ENCODE measurements around the gene SPPL2A. TPM values are rescaled to one million over a fixed set of nuclear protein-coding genes. Genes with fewer than 3 reads are reported as not detected.

SPPL2A gene
- total RNA-seq, 1 experiment from 2014 or later, result 115 TPM

GRCh38 chr15:50783895-50784294 lies 18.4 kb upstream of the SPPL2A start:
- Mint-ChIP-seq H3K27ac (ENCODE audit: unreplicated experiment) (no peak overlapping the region), H3K27me3 (ENCODE audit: unreplicated experiment) (no peaks in the 10 kb centered on the region)
- CTCF ChIA-PET, result no interaction called here

GRCh38 chr15:50783411-50783810 lies 17.9 kb upstream of the SPPL2A start:
- Mint-ChIP-seq H3K9me3 (ENCODE audit: low read depth, unreplicated experiment) (no peaks in the 10 kb centered on the region), H3K4me1 (ENCODE audit: low read depth, unreplicated experiment) (no peaks in the 10 kb centered on the region), H3K27ac (ENCODE audit: unreplicated experiment) (no peak overlapping the region), H3K27me3 (ENCODE audit: unreplicated experiment) (no peaks in the 10 kb centered on the region), H3K36me3 (ENCODE audit: insufficient read depth, unreplicated experiment) (no peaks in the 10 kb centered on the region), H3K4me3 (ENCODE audit: low read depth, unreplicated experiment) (no peak overlapping the region)
- intact Hi-C loops (cut with micrococcal nuclease; ENCODE audit: unreplicated experiment), result no loop called here
- no peak for TF ChIP-seq CTCF (IDR thresholded peaks at IDR 0.05; ENCODE audit: unreplicated experiment)
- no peak for DNase-seq
- no TSS peak for BruUV-seq (replicated peaks)
- CTCF ChIA-PET, result no interaction called here

More at GRCh38 chr15:50783895-50784294, 18.4 kb upstream of the SPPL2A start:
- intact Hi-C loops (cut with micrococcal nuclease; ENCODE audit: unreplicated experiment), result no loop called here
- Mint-ChIP-seq H3K36me3 (ENCODE audit: insufficient read depth, unreplicated experiment) (no peaks in the 10 kb centered on the region), H3K4me1 (ENCODE audit: low read depth, unreplicated experiment) (no peaks in the 10 kb centered on the region), H3K9me3 (ENCODE audit: low read depth, unreplicated experiment) (no peaks in the 10 kb centered on the region), H3K4me3 (ENCODE audit: low read depth, unreplicated experiment) (no peak overlapping the region)
- DNase-seq, result no peak
- TF ChIP-seq CTCF (IDR thresholded peaks at IDR 0.05; ENCODE audit: unreplicated experiment), result no peak
- BruUV-seq (replicated peaks), result no TSS peak

GRCh38 chr15:50778086-50778485 lies 12.6 kb upstream of the SPPL2A start:
- Mint-ChIP-seq H3K27ac (ENCODE audit: unreplicated experiment) (no peak overlapping the region), H3K4me1 (ENCODE audit: low read depth, unreplicated experiment) (peaks cover 8% of the 10 kb centered on the region), H3K4me3 (ENCODE audit: low read depth, unreplicated experiment) (no peak overlapping the region), H3K9me3 (ENCODE audit: low read depth, unreplicated experiment) (no peaks in the 10 kb centered on the region), H3K36me3 (ENCODE audit: insufficient read depth, unreplicated experiment) (no peaks in the 10 kb centered on the region), H3K27me3 (ENCODE audit: unreplicated experiment) (no peaks in the 10 kb centered on the region)
- CTCF ChIA-PET, result interaction anchor here (0.7 kb wide), 1 partner anchor 224 kb away, joined by 6 read pairs; no protein-coding TSS in a partner anchor
- no TSS peak for BruUV-seq (replicated peaks)
- intact Hi-C loops (cut with micrococcal nuclease; ENCODE audit: unreplicated experiment), result no loop called here
- no peak for DNase-seq
- TF ChIP-seq CTCF (IDR thresholded peaks at IDR 0.05; ENCODE audit: unreplicated experiment), result no peak

GRCh38 chr15:50777042-50777441 lies 11.5 kb upstream of the SPPL2A start:
- intact Hi-C loops (cut with micrococcal nuclease; ENCODE audit: unreplicated experiment), result no loop called here
- no TSS peak for BruUV-seq (replicated peaks)
- Mint-ChIP-seq H3K4me1 (ENCODE audit: low read depth, unreplicated experiment) (peaks cover 8% of the 10 kb centered on the region), H3K36me3 (ENCODE audit: insufficient read depth, unreplicated experiment) (no peaks in the 10 kb centered on the region), H3K27ac (ENCODE audit: unreplicated experiment) (no peak overlapping the region), H3K9me3 (ENCODE audit: low read depth, unreplicated experiment) (no peaks in the 10 kb centered on the region), H3K27me3 (ENCODE audit: unreplicated experiment) (no peaks in the 10 kb centered on the region), H3K4me3 (ENCODE audit: low read depth, unreplicated experiment) (no peak overlapping the region)
- TF ChIP-seq CTCF (IDR thresholded peaks at IDR 0.05; ENCODE audit: unreplicated experiment), result no peak
- CTCF ChIA-PET, result interaction anchor here (0.7 kb wide), 1 partner anchor 361 kb away, joined by 3 read pairs; no protein-coding TSS in a partner anchor
- no peak for DNase-seq
